ENCODE results near the gene SPIC.

DNA sequence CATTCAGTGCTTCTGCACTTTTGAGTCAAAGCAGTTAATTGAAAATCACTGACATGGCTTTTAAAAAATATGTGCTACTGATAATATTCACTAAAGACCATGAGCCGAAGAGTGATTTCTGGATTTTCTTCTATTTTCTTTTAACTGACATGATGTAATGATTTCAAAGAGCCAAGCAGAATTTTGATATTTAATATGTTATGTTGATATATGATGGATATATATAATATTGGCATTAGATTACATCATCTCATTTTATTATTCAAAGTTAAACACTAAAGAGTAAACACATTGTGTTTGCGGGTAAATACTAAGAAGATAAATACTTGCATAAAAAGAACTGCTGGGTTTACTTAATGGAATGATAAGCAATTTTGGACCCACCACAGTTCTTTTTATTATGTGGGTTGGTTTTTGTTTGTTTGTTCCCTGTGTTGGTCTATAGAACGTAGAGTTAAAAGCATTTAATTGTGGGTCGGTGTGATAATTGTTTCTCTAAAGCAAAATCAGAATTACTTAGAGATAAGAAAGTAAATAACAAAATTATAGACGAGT is 692 bp downstream of the SPIC start:
- TF ChIP-seq POLR2AphosphoS5 (IDR thresholded peaks at IDR 0.05; ENCODE audit: low read depth), result no peak
- TF ChIP-seq, protein P1, sequence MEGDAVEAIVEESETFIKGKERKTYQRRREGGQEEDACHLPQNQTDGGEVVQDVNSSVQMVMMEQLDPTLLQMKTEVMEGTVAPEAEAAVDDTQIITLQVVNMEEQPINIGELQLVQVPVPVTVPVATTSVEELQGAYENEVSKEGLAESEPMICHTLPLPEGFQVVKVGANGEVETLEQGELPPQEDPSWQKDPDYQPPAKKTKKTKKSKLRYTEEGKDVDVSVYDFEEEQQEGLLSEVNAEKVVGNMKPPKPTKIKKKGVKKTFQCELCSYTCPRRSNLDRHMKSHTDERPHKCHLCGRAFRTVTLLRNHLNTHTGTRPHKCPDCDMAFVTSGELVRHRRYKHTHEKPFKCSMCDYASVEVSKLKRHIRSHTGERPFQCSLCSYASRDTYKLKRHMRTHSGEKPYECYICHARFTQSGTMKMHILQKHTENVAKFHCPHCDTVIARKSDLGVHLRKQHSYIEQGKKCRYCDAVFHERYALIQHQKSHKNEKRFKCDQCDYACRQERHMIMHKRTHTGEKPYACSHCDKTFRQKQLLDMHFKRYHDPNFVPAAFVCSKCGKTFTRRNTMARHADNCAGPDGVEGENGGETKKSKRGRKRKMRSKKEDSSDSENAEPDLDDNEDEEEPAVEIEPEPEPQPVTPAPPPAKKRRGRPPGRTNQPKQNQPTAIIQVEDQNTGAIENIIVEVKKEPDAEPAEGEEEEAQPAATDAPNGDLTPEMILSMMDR (IDR thresholded peaks at IDR 0.05; ENCODE audit: insufficient read depth, low read length), result no peak
